Measurements from ENCODE around the gene ITPR2. TPM values are rescaled to one million over a fixed set of nuclear protein-coding genes. Genes with fewer than 3 reads are reported as not detected.

ITPR2 gene
- total RNA-seq, 1 donor = 77.7 TPM

DNA sequence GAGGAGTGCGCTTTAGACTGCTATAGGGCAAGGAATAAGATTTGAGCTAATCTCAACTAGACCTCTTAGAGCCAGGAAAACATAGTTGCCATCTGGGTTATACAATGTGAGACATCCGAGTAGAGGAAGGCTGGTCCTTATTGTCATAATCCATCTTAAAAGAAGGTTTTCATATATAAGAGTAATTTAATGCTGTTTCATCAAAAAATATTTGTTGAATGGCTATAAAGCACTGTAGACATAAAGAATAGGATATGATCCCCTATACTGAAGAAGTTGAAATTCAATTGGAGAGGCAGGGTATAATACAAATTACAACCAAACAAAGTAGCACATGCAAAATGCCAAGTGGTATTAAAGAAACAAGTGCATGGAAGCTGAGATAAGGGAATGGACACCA is 343.1 kb downstream of the ITPR2 start:
- no peak for DNase-seq (ENCODE audit: low read depth)
- no peak overlapping the region for H3K4me3 ChIP-seq (ENCODE audit: low read depth, low read length)
- TF ChIP-seq, protein P1, sequence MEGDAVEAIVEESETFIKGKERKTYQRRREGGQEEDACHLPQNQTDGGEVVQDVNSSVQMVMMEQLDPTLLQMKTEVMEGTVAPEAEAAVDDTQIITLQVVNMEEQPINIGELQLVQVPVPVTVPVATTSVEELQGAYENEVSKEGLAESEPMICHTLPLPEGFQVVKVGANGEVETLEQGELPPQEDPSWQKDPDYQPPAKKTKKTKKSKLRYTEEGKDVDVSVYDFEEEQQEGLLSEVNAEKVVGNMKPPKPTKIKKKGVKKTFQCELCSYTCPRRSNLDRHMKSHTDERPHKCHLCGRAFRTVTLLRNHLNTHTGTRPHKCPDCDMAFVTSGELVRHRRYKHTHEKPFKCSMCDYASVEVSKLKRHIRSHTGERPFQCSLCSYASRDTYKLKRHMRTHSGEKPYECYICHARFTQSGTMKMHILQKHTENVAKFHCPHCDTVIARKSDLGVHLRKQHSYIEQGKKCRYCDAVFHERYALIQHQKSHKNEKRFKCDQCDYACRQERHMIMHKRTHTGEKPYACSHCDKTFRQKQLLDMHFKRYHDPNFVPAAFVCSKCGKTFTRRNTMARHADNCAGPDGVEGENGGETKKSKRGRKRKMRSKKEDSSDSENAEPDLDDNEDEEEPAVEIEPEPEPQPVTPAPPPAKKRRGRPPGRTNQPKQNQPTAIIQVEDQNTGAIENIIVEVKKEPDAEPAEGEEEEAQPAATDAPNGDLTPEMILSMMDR (IDR thresholded peaks at IDR 0.05; ENCODE audit: insufficient read depth, low read depth, low read length) = no peak

DNA sequence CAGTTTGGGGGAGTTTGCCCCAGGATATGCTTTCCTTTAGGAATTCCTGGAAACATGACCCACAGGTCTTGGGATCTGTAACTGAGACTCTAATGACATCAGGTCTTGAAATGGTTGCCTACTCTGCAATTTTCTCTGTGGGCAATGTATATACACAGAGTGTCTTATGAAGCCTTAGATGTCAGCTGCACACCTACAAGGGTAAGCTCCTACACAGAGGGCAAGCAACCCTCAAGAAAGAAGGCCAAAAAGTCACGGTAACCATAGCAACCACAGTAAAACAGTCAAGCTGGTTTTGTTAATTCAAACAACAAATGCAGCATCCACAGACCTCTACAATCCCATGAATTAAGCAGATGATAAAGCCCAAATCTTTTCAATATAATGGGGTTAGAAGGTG is 344.6 kb downstream of the ITPR2 start:
- H3K4me3 ChIP-seq (ENCODE audit: low read depth, low read length) = no peak overlapping the region
- TF ChIP-seq, protein P1 (IDR thresholded peaks at IDR 0.05; ENCODE audit: insufficient read depth, low read depth, low read length) = no peak
- no peak for DNase-seq (ENCODE audit: low read depth)

DNA sequence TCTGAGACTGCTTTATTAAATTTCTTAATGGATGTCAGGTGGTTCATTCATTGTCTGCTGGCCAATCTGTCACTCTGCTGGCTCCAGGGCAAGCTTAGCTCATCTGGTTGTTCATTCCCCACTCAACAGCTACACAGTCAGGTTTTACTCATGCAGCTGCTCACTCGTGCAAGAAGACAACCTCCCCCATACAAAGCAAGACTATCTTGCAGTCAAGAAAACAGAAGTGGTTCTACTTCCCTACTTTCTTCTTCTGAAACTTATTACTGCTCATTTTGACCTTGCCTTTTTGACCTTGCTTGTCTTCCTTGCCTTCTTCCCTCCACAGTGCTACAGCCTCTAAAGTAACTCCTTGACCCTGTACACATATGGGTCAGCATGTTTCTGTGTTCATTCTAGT is 359.7 kb downstream of the ITPR2 start:
- H3K4me3 ChIP-seq (ENCODE audit: low read depth, low read length) = no peak overlapping the region
- DNase-seq (ENCODE audit: low read depth) = no peak
- TF ChIP-seq, protein P1 (IDR thresholded peaks at IDR 0.05; ENCODE audit: insufficient read depth, low read depth, low read length) = no peak

DNA sequence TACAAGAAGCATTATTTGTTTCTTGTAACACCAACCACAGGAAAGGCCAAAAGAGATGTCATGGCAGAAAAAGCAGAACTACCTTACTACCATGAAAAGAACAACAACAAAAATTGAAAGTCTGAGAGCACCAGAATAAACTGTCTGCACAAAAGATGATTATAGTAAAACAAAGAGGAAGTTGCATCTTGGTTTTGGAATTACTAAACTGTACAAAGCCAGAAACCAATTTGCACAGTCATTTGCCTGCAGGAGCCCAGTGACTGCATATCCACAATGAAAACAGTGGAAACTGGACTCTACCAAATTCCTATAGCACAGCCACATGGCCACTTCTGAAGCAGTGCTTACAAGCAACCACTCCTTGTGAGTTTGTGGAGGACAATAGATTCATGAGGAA is 361.4 kb downstream of the ITPR2 start:
- peak; percentile 25 for DNase-seq (ENCODE audit: low read depth)
- TF ChIP-seq, protein P1 (IDR thresholded peaks at IDR 0.05; ENCODE audit: insufficient read depth, low read depth, low read length) = no peak
- H3K4me3 ChIP-seq (ENCODE audit: low read depth, low read length) = no peak overlapping the region

DNA sequence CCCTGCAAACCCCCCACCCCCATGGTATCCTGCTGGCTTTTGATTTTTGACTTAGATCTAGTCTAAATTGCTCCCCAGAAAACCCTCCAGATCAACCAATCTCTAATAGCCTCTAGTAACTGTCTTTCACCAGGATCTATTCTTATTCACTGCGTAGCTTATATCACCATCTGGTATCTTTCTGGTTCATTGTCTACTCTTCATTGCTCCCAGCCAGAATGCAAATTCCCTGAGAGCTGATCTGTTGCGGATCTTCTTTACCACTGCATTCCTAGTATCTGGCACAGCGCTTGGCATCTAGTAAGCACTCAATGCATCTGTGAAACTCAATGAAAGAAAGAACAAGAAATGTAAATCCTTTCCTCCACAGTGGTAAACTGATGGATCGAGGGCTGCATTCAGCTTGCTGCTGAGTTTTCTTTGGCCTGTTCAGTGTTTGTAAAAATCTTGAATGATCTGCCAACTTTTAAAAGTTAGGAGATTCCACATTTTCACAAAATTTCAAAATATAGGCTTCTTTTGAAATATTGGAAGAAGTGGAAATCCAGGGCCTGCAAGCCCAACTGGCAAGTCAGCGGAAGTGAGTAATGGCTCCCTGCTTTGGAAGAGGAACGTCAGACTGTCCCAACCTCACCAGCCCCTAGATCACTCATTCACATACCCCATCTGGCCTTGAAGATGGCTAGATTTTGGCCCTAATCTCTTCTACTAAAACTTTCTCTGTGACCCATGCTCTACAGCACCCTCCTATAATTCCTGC is 363.4 kb downstream of the ITPR2 start:
- TF ChIP-seq, protein P1 (IDR thresholded peaks at IDR 0.05; ENCODE audit: insufficient read depth, low read depth, low read length) = no peak
- no peak overlapping the region for H3K4me3 ChIP-seq (ENCODE audit: low read depth, low read length)
- DNase-seq (ENCODE audit: low read depth) = no peak

DNA sequence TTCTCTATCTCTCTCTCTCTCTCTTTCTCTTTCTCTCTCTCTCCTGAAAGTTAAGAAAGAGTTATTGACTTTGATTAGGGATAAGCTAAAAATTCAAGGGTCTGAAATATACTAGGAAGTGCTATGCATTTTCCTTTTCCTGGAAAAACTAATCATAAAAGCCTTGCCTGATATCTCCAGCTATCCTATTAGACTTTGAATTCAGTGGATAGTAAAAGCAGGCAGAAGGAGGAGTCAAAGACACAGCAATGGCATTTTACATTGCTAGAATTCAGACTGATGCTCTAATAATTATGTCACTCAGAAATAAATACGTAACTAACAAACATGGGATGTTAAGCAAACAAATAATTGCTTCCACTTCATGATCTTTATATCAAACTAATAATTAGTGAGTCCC is 365.6 kb downstream of the ITPR2 start:
- DNase-seq (ENCODE audit: low read depth) = no peak
- TF ChIP-seq, protein P1 (IDR thresholded peaks at IDR 0.05; ENCODE audit: insufficient read depth, low read depth, low read length) = no peak
- H3K4me3 ChIP-seq (ENCODE audit: low read depth, low read length) = no peak overlapping the region

DNA sequence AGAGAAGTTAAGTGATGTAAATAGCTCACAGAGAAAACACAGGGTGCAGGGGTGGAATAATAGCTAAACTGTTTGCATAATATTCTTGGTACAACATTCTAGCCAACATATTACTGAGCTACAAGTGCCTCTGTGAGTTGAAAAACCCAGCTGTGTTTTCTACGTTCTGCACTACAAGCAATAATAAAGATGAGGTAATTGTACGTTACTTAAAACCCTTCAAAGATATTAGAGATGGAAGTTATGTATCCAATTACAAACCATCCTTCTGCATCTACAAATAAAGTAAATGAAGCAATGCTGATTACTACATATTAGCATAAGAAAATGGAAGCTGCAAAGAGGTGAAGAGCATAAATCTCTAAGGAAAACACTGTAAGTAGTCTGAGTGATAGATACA is 366.3 kb downstream of the ITPR2 start:
- TF ChIP-seq, protein P1 (IDR thresholded peaks at IDR 0.05; ENCODE audit: insufficient read depth, low read depth, low read length) = no peak
- no peak overlapping the region for H3K4me3 ChIP-seq (ENCODE audit: low read depth, low read length)
- no peak for DNase-seq (ENCODE audit: low read depth)

Data from fibroblast of villous mesenchyme (primary cell).